Dedifferentiated amniotic fluid mesenchymal stem cell (primary cell): Measurements from ENCODE around the gene LDAH.

ENCODE experiments used
- DNase-seq: peaks from one replicate; pipeline ENCODE4 v3.0.0-alpha.2; 2016; ENCODE audit errors: extremely low spot score

LDAH gene

GRCh38 chr2:20637147-20637546 lies 185.8 kb downstream of the LDAH start:
- no peak for DNase-seq

- peak; percentile 66 for DNase-seq
Measured at GRCh38 chr2:20635675-20636584, 187.0 kb downstream of the LDAH start.

GRCh38 chr2:20635113-20635510 lies 187.8 kb downstream of the LDAH start:
- DNase-seq = no peak

DNA sequence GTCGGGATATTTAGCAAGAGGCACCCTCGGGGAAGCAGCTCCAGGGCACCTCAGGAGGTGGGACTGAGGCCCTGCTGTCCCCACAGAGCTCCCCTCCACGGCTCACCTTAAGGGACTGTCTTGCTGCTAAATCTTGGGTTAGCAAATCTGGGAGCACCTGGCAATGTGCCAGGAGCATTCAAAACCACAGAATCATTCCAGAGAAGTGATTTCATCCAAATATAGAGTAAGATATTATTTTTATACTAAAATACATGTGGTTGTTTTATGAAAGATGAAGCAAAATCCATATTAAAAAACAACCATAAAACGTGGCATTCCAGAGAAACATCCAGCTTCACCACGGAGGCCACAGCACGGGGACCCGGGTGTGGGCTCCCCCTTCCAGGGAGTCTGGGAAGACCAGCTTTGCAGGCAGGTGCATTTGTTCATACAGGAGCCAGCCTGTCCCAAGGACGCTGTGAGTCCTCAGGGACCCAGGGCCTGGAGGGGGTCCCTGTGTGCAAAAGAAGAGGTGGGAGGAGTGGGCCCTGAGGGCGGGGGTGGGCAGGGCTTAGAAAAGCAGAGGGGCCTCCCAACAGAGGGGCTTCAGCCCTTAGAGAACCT lies 188.3 kb downstream of the LDAH start:
- DNase-seq = peak; percentile 19
